H1 (cell line): ENCODE measurements around the gene ZBTB45. TPM values are rescaled to one million over a fixed set of nuclear protein-coding genes. Genes with fewer than 3 reads are reported as not detected.

Experiments
- BACH1 ChIP-seq: IDR thresholded peaks from 2 replicates; pipeline ENCODE4 v1.6.1; 2012; ENCODE audit warnings: low read length, improper control_type of control experiment
- CHD7 ChIP-seq: fragments of 300-600 bp; sonication (generic); IDR thresholded peaks from 2 replicates; pipeline ENCODE4 v1.7.1; 2012; ENCODE audit warnings: low read length, moderate library complexity, mild to moderate bottlenecking, inconsistent platforms; ENCODE audit not compliant: insufficient replicate concordance
- GABPA ChIP-seq: IDR thresholded peaks from 2 replicates; pipeline ENCODE4 v1.6.1; 2011; ENCODE audit warnings: mild to moderate bottlenecking, low read length, moderate library complexity, borderline replicate concordance; ENCODE audit not compliant: insufficient read depth
- HDAC2 ChIP-seq, 2 experiments: fragments of 300-600 bp in 1 of 2; sonication (generic) in 1 of 2; IDR thresholded peaks; 2 replicates each; pipeline ENCODE4 v1.6.1; 2011 to 2012; ENCODE audit warnings: low read depth in 2 of 2, low read length in 2 of 2, mild to moderate bottlenecking in 2 of 2, moderate library complexity in 2 of 2, borderline replicate concordance in 1 of 2, inconsistent platforms in 1 of 2
- KDM5A ChIP-seq: fragments of 200-600 bp; IDR thresholded peaks from 2 replicates; pipeline ENCODE4 v1.7.1; 2012; ENCODE audit warnings: mild to moderate bottlenecking, low read length, inconsistent platforms, mixed read lengths
- RFX5 ChIP-seq: IDR thresholded peaks from 2 replicates; pipeline ENCODE4 v1.6.1; 2011; ENCODE audit warnings: low read depth, low read length, improper control_type of control experiment, borderline replicate concordance
- SP1 ChIP-seq: IDR thresholded peaks from 2 replicates; pipeline ENCODE4 v1.6.1; 2011; ENCODE audit warnings: low read depth, low read length
- SP2 ChIP-seq: IDR thresholded peaks from 2 replicates; pipeline ENCODE4 v1.6.1; 2012; ENCODE audit warnings: mild to moderate bottlenecking, low read length, inconsistent platforms
- polyA plus RNA-seq, 7 experiments: library from polyadenylated mRNA; depleted of rRNA in 3 of 7; stranded (reverse) in 5 of 7; unstranded in 2 of 7; fragments of >200 nt in 5 of 7; fragments of 200-250 nt in 2 of 7; gene quantifications; 1 replicate in 5 of 7; 2 replicates in 1 of 7; 4 replicates in 1 of 7; pipeline versions ENCODE4 v1.2.1 to v1.2.3, GENCODE V29; 2011 to 2013; ENCODE audit warnings: missing spikeins in 2 of 7, mixed read lengths in 2 of 7
- total RNA-seq: library from RNA; stranded (reverse); fragmentation: NEBNext Ultra II Directional; extraction: Animal tissue kit (Norgen Biotek cat#: 25700); gene quantifications from 2 replicates; pipeline ENCODE4 v1.2.1, GENCODE V29; 2021

ZBTB45 gene
- total and polyA plus RNA-seq, 2 of the 8 experiments (the other 6 are each of a cell fraction or from before 2014, with no cell fraction given), result 16.9 to 17.2 TPM

- TF ChIP-seq CHD7, result no peak
- no peak for TF ChIP-seq GABPA
- TF ChIP-seq RFX5, result no peak
- no peak for TF ChIP-seq SP2
- no peak for TF ChIP-seq SP1
- TF ChIP-seq KDM5A, result no peak
- no peak for TF ChIP-seq BACH1
- TF ChIP-seq HDAC2 (IDR thresholded peaks at IDR 0.05; ENCODE audit: borderline replicate concordance in 1 of 2, low read depth in 2 of 2, low read length in 2 of 2), result no peak
Observed at GRCh38 chr19:58500242-58500641, 19.4 kb downstream of the ZBTB45 start (continued).
